Cardiac muscle cell (in vitro differentiated cells and primary cell): Measurements from ENCODE around the gene RNH1. TPM values are rescaled to one million over a fixed set of nuclear protein-coding genes. Genes with fewer than 3 reads are reported as not detected.

ENCODE experiments used
- DNase-seq, 2 donors: peaks; one replicate each; pipeline versions ENCODE4 v3.0.0 to v3.0.0-alpha.2; 2010 to 2017; ENCODE audit warnings: low read depth in 1 of 2, low spot score in 1 of 2
- H3K27ac ChIP-seq: fragments of 200-600 bp; sonication (generic); 2 replicates; pipeline ENCODE4 v1.5.1; 2016
- H3K27me3 ChIP-seq: fragments of 200-600 bp; sonication (generic); 2 replicates; pipeline ENCODE4 v1.6.0; 2016; ENCODE audit warnings: control low read depth
- H3K36me3 ChIP-seq: fragments of 200-600 bp; sonication (generic); 2 replicates; pipeline ENCODE4 v1.5.1; 2016; ENCODE audit warnings: control low read depth
- H3K4me1 ChIP-seq: fragments of 200-600 bp; sonication (generic); 2 replicates; pipeline ENCODE4 v1.8.1; 2017; ENCODE audit warnings: low read depth, mild to moderate bottlenecking, mixed run types
- H3K4me3 ChIP-seq: fragments of 200-600 bp; sonication (generic); 2 replicates; pipeline ENCODE4 v1.5.1; 2016; ENCODE audit warnings: mild to moderate bottlenecking
- H3K9me3 ChIP-seq: fragments of 200-600 bp; sonication (generic); 2 replicates; pipeline ENCODE4 v1.5.1; 2017; ENCODE audit warnings: low read depth, mild to moderate bottlenecking, control low read depth
- CTCF ChIP-seq: IDR thresholded peaks from 2 replicates; pipeline ENCODE4 v1.5.1; 2012; ENCODE audit warnings: low read depth, mild to moderate bottlenecking, low read length
- polyA plus RNA-seq: library from polyadenylated mRNA; unstranded; fragments of >200 nt; fragmentation: Nextera tagmentation; extraction: Ambion mirVana; gene quantifications from 2 replicates; pipeline ENCODE4 v1.2.1, GENCODE V29; 2016
- total RNA-seq: library from RNA; depleted of rRNA; stranded (reverse); fragments of >200 nt; gene quantifications from 2 replicates; pipeline ENCODE4 v1.2.3, GENCODE V29; 2016

The RNH1 gene
- total and polyA plus RNA-seq, 2 experiments from 2014 or later = 149 to 176 TPM

DNA sequence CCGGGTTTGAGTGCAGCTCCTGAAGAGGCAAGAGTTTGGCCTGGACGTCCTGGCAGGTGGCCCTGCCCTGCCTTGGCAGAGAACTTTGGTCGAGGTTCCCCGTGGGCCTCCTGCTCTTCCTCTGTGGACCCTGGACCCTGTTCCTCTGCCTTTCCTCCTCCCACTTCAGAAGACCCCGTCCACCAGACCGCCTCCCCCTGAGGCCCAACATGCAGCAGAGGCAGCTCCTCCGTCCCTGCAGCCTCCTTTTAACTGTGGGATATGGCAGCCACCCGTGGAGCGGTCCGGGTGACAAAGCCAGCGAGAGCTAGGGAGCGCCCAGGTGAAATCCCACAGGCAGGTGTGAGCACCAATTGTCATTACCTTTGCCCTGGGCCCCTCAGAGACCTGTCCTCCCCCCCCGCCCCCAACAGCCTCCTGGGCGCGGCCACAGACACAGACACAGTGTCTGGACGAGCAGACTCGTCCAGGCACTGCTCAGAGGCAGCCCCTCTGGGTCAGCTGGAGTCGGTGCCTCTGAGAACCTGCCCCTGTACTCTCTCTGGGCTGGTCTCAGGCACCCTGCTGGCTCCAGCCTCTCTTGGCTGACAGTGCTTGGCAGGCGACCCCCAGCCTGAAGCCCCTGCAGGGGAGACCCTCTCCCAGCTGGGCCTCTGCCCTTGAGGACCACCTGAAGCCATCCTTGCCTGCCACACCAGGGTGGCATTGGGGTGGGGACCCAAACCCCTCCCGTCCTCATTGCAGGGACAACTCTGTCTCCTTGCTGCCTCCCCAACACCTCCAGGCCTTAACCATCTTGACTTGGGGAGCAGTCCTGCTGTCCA lies 61.1 kb downstream of the RNH1 start:
- no peak for TF ChIP-seq CTCF
- Histone ChIP-seq H3K4me1 (peaks cover 12% of the 10 kb centered on the region), H3K27me3 (no peaks in the 10 kb centered on the region), H3K36me3 (no peaks in the 10 kb centered on the region), H3K4me3 (no peak overlapping the region), H3K27ac (no peak overlapping the region), H3K9me3 (no peaks in the 10 kb centered on the region)
- no peak for DNase-seq

Other genes with a start within 250 kb of the RNH1 start
- gene NLRP6, start 228.8 kb downstream of the RNH1 start, total RNA-seq = not detected in 2 replicates
- gene NLRP6, start 228.8 kb downstream of the RNH1 start, polyA plus RNA-seq = not detected in 2 replicates
- 29.9 and 88.7 TPM in 2 replicates for gene PGGHG, start 218.1 kb downstream of the RNH1 start, total RNA-seq
- 33.1 and 42.4 TPM in 2 replicates for gene PGGHG, start 218.1 kb downstream of the RNH1 start, polyA plus RNA-seq
- gene IFITM5, start 207.7 kb downstream of the RNH1 start, total RNA-seq = not detected in 2 replicates
- gene IFITM5, start 207.7 kb downstream of the RNH1 start, polyA plus RNA-seq = 0.41 TPM in 1 of 2 replicates, not detected in the other
- gene IFITM2, start 199.4 kb downstream of the RNH1 start, total RNA-seq = 71.6 and 84.8 TPM in 2 replicates
- gene IFITM2, start 199.4 kb downstream of the RNH1 start, polyA plus RNA-seq = 267 and 368 TPM in 2 replicates
- gene IFITM1, start 193.2 kb downstream of the RNH1 start, total RNA-seq = 47.2 and 68.9 TPM in 2 replicates
- 74.3 and 154 TPM in 2 replicates for gene IFITM1, start 193.2 kb downstream of the RNH1 start, polyA plus RNA-seq
- 108 and 137 TPM in 2 replicates for gene IFITM3, start 186.4 kb downstream of the RNH1 start, total RNA-seq
- 498 and 585 TPM in 2 replicates for gene IFITM3, start 186.4 kb downstream of the RNH1 start, polyA plus RNA-seq
- gene B4GALNT4, start 137.7 kb downstream of the RNH1 start, total RNA-seq = 77.4 and 94.4 TPM in 2 replicates
- gene B4GALNT4, start 137.7 kb downstream of the RNH1 start, polyA plus RNA-seq = 35.8 and 44.1 TPM in 2 replicates
- gene PKP3, start 113.0 kb downstream of the RNH1 start, total RNA-seq = 0.09 and 0.70 TPM in 2 replicates
- gene PKP3, start 113.0 kb downstream of the RNH1 start, polyA plus RNA-seq = 0.57 TPM in 1 of 2 replicates, not detected in the other
- gene SIGIRR, start 92.2 kb downstream of the RNH1 start, total RNA-seq = 45.6 and 69.5 TPM in 2 replicates
- gene SIGIRR, start 92.2 kb downstream of the RNH1 start, polyA plus RNA-seq = 35.7 and 46.8 TPM in 2 replicates
- 0.51 TPM in 1 of 2 replicates, not detected in the other for gene ANO9, start 65.2 kb downstream of the RNH1 start, total RNA-seq
- 0.23 and 1.2 TPM in 2 replicates for gene ANO9, start 65.2 kb downstream of the RNH1 start, polyA plus RNA-seq
- 178 and 202 TPM in 2 replicates for gene PTDSS2, start 57.0 kb downstream of the RNH1 start, total RNA-seq
- gene PTDSS2, start 57.0 kb downstream of the RNH1 start, polyA plus RNA-seq = 69.6 and 83.1 TPM in 2 replicates
- gene HRAS, start 28.3 kb upstream of the RNH1 start, total RNA-seq = 49.6 and 63.1 TPM in 2 replicates
- gene HRAS, start 28.3 kb upstream of the RNH1 start, polyA plus RNA-seq = 60.0 and 97.8 TPM in 2 replicates
- 2.6 and 4.5 TPM in 2 replicates for gene LRRC56, start 30.3 kb upstream of the RNH1 start, total RNA-seq
- 2.5 and 3.4 TPM in 2 replicates for gene LRRC56, start 30.3 kb upstream of the RNH1 start, polyA plus RNA-seq
- gene LMNTD2, start 53.5 kb upstream of the RNH1 start, total RNA-seq = 12.3 and 21.1 TPM in 2 replicates
- gene LMNTD2, start 53.5 kb upstream of the RNH1 start, polyA plus RNA-seq = 18.4 and 18.8 TPM in 2 replicates
- gene RASSF7, start 53.7 kb upstream of the RNH1 start, total RNA-seq = 47.8 and 49.5 TPM in 2 replicates
- 49.6 and 66.7 TPM in 2 replicates for gene RASSF7, start 53.7 kb upstream of the RNH1 start, polyA plus RNA-seq
- 36.4 and 48.0 TPM in 2 replicates for gene PHRF1, start 69.2 kb upstream of the RNH1 start, total RNA-seq
- gene PHRF1, start 69.2 kb upstream of the RNH1 start, polyA plus RNA-seq = 17.8 and 22.8 TPM in 2 replicates
- 17.7 and 24.7 TPM in 2 replicates for gene IRF7, start 108.7 kb upstream of the RNH1 start, total RNA-seq
- gene IRF7, start 108.7 kb upstream of the RNH1 start, polyA plus RNA-seq = 13.0 and 17.0 TPM in 2 replicates
- 0.18 TPM in 1 of 2 replicates, not detected in the other for gene CDHR5, start 117.7 kb upstream of the RNH1 start, total RNA-seq
- gene CDHR5, start 117.7 kb upstream of the RNH1 start, polyA plus RNA-seq = 0.27 and 0.60 TPM in 2 replicates
- 4.3 and 4.4 TPM in 2 replicates for gene SCT, start 119.9 kb upstream of the RNH1 start, total RNA-seq
- 8.9 and 18.8 TPM in 2 replicates for gene SCT, start 119.9 kb upstream of the RNH1 start, polyA plus RNA-seq
- gene DRD4, start 130.0 kb upstream of the RNH1 start, total RNA-seq = 0.60 and 1.2 TPM in 2 replicates
- 0.75 and 2.2 TPM in 2 replicates for gene DRD4, start 130.0 kb upstream of the RNH1 start, polyA plus RNA-seq
- gene DEAF1, start 188.0 kb upstream of the RNH1 start, total RNA-seq = 80.0 and 90.0 TPM in 2 replicates
- gene DEAF1, start 188.0 kb upstream of the RNH1 start, polyA plus RNA-seq = 88.6 and 124 TPM in 2 replicates
- gene TMEM80, start 188.6 kb upstream of the RNH1 start, total RNA-seq = 53.4 and 70.5 TPM in 2 replicates
- gene TMEM80, start 188.6 kb upstream of the RNH1 start, polyA plus RNA-seq = 72.3 and 93.5 TPM in 2 replicates
- gene EPS8L2, start 199.0 kb upstream of the RNH1 start, total RNA-seq = 18.9 and 22.6 TPM in 2 replicates
- 25.7 and 27.4 TPM in 2 replicates for gene EPS8L2, start 199.0 kb upstream of the RNH1 start, polyA plus RNA-seq
- gene TALDO1, start 240.2 kb upstream of the RNH1 start, total RNA-seq = 144 and 158 TPM in 2 replicates
- 163 and 174 TPM in 2 replicates for gene TALDO1, start 240.2 kb upstream of the RNH1 start, polyA plus RNA-seq